GM20000 (cell line): Measurements from ENCODE around the gene LCORL.

Source experiments
- DNase-seq: peaks from one replicate; pipeline ENCODE4 v3.0.0; 2012; ENCODE audit warnings: low spot score
- CTCF ChIP-seq: IDR thresholded peaks from 2 replicates; pipeline ENCODE4 v1.5.1; 2012; ENCODE audit warnings: mild to moderate bottlenecking, control low read depth; ENCODE audit errors: extremely low read depth, missing control alignments

The LCORL gene

GRCh38 chr4:18034099-18034498, 12.5 kb upstream of the LCORL start:
- TF ChIP-seq CTCF, result no peak
- no peak for DNase-seq

DNA sequence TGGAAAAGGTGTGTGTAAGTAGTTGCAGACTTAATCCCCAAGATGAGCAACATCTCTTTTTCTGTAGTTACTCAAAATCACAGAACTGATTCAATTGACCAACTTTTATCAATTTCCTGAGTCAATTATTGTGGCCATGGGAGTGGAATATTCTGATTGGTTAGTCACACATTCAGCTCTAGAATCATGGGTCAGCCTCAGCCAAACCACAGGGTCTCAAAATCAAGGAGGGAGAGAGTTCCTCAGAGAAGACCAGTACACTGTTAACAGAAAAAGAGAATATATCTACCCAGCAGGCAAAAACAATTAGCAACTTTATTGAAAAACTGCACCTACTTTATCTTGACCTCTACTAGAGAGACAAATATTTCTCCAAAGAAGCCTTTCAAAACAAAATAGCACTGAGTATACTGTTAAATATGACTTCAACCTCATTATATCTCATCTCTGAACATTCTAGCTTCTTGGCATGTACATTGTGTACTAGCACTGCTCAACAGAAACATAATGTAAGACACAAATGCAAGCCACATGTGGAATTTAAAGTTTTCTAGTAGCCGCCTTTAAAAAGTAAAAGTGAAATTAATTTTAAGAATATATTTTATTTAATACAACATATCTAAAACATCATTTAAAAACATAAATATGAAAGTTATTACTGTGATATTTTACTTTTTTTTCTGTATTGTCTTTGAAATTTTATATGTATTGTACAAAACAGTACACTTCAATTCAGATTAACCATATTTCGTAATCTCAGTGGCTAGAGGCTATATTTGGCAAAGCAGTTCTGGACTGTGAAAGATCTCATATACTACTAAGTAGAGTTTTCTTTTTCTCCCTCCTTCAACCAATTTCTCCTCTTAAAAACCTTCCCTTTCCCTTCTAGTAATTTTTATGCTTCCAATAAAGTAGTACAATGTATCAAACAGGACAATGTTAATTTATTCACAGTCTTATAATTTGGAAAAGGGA, 11.8 kb upstream of the LCORL start:
- no peak for TF ChIP-seq CTCF
- DNase-seq, result no peak

- no peak for DNase-seq
- TF ChIP-seq CTCF, result no peak
These were observed 3.7 kb upstream of the LCORL start for GRCh38 chr4:18025288-18025687.

GRCh38 chr4:18022572-18023050, 1.1 kb upstream of the LCORL start:
- DNase-seq, result no peak
- no peak for TF ChIP-seq CTCF

DNA sequence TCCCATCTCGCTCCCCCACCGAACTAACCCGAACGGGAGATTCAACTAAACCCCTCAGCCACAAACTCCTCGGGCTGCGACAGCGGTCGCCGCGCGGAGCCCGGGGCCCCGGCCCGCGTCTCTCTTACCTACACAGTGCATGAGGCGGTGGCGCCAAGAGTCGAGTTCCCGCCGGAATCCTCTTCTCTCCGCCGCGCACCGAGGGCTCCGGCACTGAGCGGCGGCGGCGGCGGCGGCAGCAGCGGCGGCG, 160 bp downstream of the LCORL start:
- DNase-seq, result no peak
- TF ChIP-seq CTCF, result no peak

DNA sequence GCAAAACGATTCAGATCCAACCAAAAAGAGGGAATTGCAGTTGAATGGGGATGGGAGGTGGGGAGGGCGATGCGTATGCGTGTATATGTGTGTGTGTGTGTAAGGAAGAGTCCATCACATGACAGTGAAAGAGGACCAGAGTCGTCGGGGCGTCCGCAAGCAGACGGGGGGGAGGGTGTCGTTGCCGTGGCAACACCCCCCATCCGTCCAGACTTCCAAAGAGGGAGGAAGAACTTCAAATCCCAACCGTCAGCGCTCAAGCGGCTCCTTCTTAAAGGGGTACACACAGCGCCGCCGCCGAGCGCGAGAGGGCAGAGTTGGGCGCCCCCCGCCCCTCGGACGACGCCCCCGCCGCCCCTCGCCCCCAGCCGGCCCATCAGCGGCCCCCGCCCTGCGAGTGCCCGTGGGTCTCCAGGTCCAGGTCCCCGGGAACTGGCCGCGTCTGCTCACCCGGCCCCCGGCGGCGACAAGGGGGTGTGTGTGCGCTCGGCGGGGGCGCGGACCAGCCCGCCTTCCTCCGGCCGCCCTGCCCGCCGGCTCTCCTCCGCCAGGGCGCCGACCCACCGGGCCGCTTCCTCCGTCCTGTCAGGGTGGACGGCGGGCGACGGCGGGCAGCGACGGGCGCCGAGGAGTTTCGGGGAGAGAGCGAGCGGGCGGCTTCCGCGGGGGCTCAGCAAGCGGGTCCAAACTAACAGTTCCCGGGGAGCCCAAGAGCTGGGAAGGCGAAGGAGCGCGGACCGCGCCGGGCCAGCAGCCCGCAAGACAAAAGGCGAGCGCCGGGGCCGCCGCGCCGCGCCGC, 685 bp downstream of the LCORL start:
- DNase-seq, result peak; percentile 68
- no peak for TF ChIP-seq CTCF

GRCh38 chr4:18020145-18020670, 1.3 kb downstream of the LCORL start:
- no peak for TF ChIP-seq CTCF
- DNase-seq, result peak; percentile 35
